ENCODE results near the gene GABRB3.

- TF ChIP-seq REST (IDR thresholded peaks at IDR 0.05; ENCODE audit: insufficient read depth in 1 of 2, low read depth in 2 of 2, low read length in 1 of 2) (no peak), CTCF (IDR thresholded peaks at IDR 0.05) (no peak), POLR2AphosphoS5 (IDR thresholded peaks at IDR 0.05; ENCODE audit: low read depth, low read length) (no peak), TCF7L2 (IDR thresholded peaks at IDR 0.05; ENCODE audit: low read depth, low read length) (no peak)
Observed at GRCh38 chr15:26550880-26551279, 222.0 kb downstream of the GABRB3 start.

Data from Panc1 (cell line).